Esophagus muscularis mucosa (tissue), 4 donors: ENCODE measurements around the gene GNPAT. TPM values are rescaled to one million over a fixed set of nuclear protein-coding genes. Genes with fewer than 3 reads are reported as not detected.
A peak's percentile ranks its signal among the peaks of the same experiment; 100 is the strongest.

ENCODE experiments used
- DNase-seq: peaks from one replicate; pipeline ENCODE4 v3.0.0-alpha.2; 2017; ENCODE audit errors: extremely low spot score
- H3K27ac ChIP-seq, 4 donors: fragments of 200-600 bp; sonication (generic); replicated peaks in 1 of 4; 1 replicate in 3 of 4; 2 replicates in 1 of 4; pipeline ENCODE4 v1.5.1; 2016 to 2019; ENCODE audit warnings: mild to moderate bottlenecking in 1 of 4
- H3K27me3 ChIP-seq, 4 donors: fragments of 200-600 bp; sonication (generic); one replicate each; pipeline versions ENCODE4 v1.5.1 to v1.6.0; 2016 to 2019
- H3K36me3 ChIP-seq, 4 donors: fragments of 200-600 bp; sonication (generic); one replicate each; pipeline ENCODE4 v1.5.1; 2016 to 2019
- H3K4me1 ChIP-seq, 4 donors: fragments of 200-600 bp; sonication (generic); one replicate each; pipeline ENCODE4 v1.5.1; 2016 to 2019
- H3K4me3 ChIP-seq, 4 donors: fragments of 200-600 bp; sonication (generic); 1 replicate in 2 of 4; 2 replicates in 2 of 4; pipeline ENCODE4 v1.5.1; 2016 to 2019; ENCODE audit warnings: mild to moderate bottlenecking in 4 of 4, moderate library complexity in 1 of 4
- H3K9me3 ChIP-seq, 4 donors: fragments of 200-600 bp; sonication (generic); 1 replicate in 3 of 4; 2 replicates in 1 of 4; pipeline ENCODE4 v1.5.1; 2016 to 2019
- CTCF ChIP-seq, 3 experiments: fragments of 200-600 bp in 2 of 3; fragments of 450-650 bp in 1 of 3; sonication (generic) in 2 of 3; IDR thresholded peaks; one replicate each; pipeline ENCODE4 v1.5.1; 2017 to 2019; ENCODE audit warnings: antibody characterized with exemption in 3 of 3, mild to moderate bottlenecking in 2 of 3, moderate library complexity in 1 of 3
- EP300 ChIP-seq: sonication (generic); formaldehyde crosslinking; IDR thresholded peaks from one replicate; pipeline ENCODE4 v1.6.1; 2017; ENCODE audit warnings: antibody characterized with exemption
- POLR2A ChIP-seq: fragments of 450-650 bp; IDR thresholded peaks from one replicate; pipeline ENCODE4 v1.6.1; 2017; ENCODE audit warnings: antibody characterized with exemption, moderate library complexity, mild to moderate bottlenecking, low read depth
- POLR2AphosphoS5 ChIP-seq, 2 donors: sonication (generic); formaldehyde crosslinking; IDR thresholded peaks; one replicate each; pipeline ENCODE4 v1.6.1; 2017; ENCODE audit warnings: antibody characterized with exemption in 2 of 2
- WGBS: methylation state at CpG from one replicate; pipeline ENCODE4 v1.1.5; 2018; 5-methylcytosine and 5-hydroxymethylcytosine counted together
- intact Hi-C: fragments of 100-400 bp; cut with DNase I; formaldehyde crosslinking; loops from one replicate; pipeline ENCODE4 v1.15.1; 2023
- total RNA-seq, 4 donors: library from RNA; depleted of rRNA; stranded (reverse); fragments of >200 nt; gene quantifications; one replicate each; pipeline versions ENCODE4 v1.1.0 to v1.2.1, GENCODE V29; 2016

The GNPAT gene
- total RNA-seq, 4 donors from 2014 or later, result 40.3 to 52.3 (median 47.2) TPM

DNA sequence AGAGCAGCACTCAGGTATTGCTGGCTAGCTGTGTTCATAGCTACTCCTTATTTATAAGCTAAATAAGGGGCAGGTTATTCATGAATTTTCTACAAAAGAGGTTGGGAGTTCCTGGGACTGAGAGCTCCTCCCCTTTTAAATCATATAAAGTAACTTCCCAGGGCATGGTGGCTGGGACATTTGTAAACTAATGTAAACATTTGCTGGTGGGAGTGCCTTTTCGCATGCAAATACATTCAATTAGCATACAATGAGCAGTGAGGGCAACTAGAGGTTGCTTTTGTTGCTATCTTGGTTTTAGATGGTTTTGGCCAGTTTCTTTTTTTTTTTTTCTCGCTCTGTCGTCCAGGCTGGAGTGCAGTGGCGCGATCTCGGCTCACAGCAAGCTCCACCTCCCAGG is 43.4 kb downstream of the GNPAT start:
- Histone ChIP-seq H3K27me3 (no peaks in the 10 kb centered on the region), H3K36me3 (no peaks in the 10 kb centered on the region), H3K9me3 (no peaks in the 10 kb centered on the region), H3K4me1 (no peaks in the 10 kb centered on the region), H3K4me3 (no peak overlapping the region), H3K27ac (no peak overlapping the region)
- intact Hi-C loops, result no loop called here
- no peak for DNase-seq
- 94% methylated on average over 6 of the region's 6 CpGs for WGBS
- TF ChIP-seq POLR2A, result no peak
- no peak for TF ChIP-seq CTCF (IDR thresholded peaks at IDR 0.05)
- no peak for TF ChIP-seq EP300
- TF ChIP-seq POLR2AphosphoS5 (IDR thresholded peaks at IDR 0.05), result no peak

GRCh38 chr1:231286603-231287002 is 45.6 kb downstream of the GNPAT start:
- H3K4me3 ChIP-seq, result no peak overlapping the region
- intact Hi-C loops, result no loop called here
- TF ChIP-seq CTCF (IDR thresholded peaks at IDR 0.05) (no peak), POLR2A (no peak), POLR2AphosphoS5 (IDR thresholded peaks at IDR 0.05) (no peak), EP300 (no peak)
- no peak overlapping the region for H3K27ac ChIP-seq
- DNase-seq, result no peak
- no peaks in the 10 kb centered on the region for H3K9me3 ChIP-seq
- no peaks in the 10 kb centered on the region for H3K36me3 ChIP-seq
- 97% methylated on average over 6 of the region's 6 CpGs for WGBS
- H3K27me3 ChIP-seq, result no peaks in the 10 kb centered on the region
- H3K4me1 ChIP-seq, result no peaks in the 10 kb centered on the region

DNA sequence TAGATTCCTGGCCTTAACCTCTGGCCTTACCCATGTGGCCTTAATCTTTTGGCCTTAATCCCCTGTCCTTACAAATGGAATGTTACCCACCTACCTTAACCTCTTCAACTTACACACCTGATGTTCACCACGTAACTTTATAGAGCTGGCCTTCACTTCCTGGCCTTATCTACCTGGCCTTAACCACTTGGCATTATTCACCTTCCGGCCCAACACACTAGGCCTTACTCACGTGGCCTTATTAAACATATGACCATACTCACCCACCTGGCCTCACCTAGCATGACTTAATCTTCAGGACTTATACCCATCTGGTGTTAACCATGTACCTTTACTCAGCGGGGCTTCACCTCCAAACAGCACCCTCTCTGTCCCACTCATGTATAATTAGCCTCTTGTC is 54.9 kb downstream of the GNPAT start:
- no peak for TF ChIP-seq EP300
- TF ChIP-seq POLR2AphosphoS5 (IDR thresholded peaks at IDR 0.05), result no peak
- no peak for TF ChIP-seq POLR2A
- TF ChIP-seq CTCF (IDR thresholded peaks at IDR 0.05), result no peak
- DNase-seq, result no peak
- no peaks in the 10 kb centered on the region for H3K36me3 ChIP-seq
- H3K27ac ChIP-seq, result no peak overlapping the region
- intact Hi-C loops, result no loop called here
- H3K9me3 ChIP-seq, result no peaks in the 10 kb centered on the region
- H3K27me3 ChIP-seq, result no peaks in the 10 kb centered on the region
- H3K4me1 ChIP-seq, result no peaks in the 10 kb centered on the region
- no peak overlapping the region for H3K4me3 ChIP-seq
- 95% methylated on average over 4 of the region's 4 CpGs for WGBS

- no peak for DNase-seq
- Histone ChIP-seq H3K4me1 (no peaks in the 10 kb centered on the region), H3K36me3 (no peaks in the 10 kb centered on the region), H3K27ac (no peak overlapping the region), H3K4me3 (no peak overlapping the region), H3K27me3 (no peaks in the 10 kb centered on the region), H3K9me3 (no peaks in the 10 kb centered on the region)
- WGBS, result 96% methylated on average over 3 of the region's 3 CpGs
- intact Hi-C loops, result no loop called here
- TF ChIP-seq POLR2AphosphoS5 (IDR thresholded peaks at IDR 0.05), result no peak
- no peak for TF ChIP-seq POLR2A
- no peak for TF ChIP-seq CTCF (IDR thresholded peaks at IDR 0.05)
- TF ChIP-seq EP300, result no peak
Observed at GRCh38 chr1:231301990-231302389, 61.0 kb downstream of the GNPAT start.

GRCh38 chr1:231310391-231310934 is 69.5 kb downstream of the GNPAT start:
- no peak for TF ChIP-seq POLR2AphosphoS5 (IDR thresholded peaks at IDR 0.05)
- TF ChIP-seq CTCF (IDR thresholded peaks at IDR 0.05), result no peak
- Histone ChIP-seq H3K9me3 (no peaks in the 10 kb centered on the region), H3K4me3 (no peak overlapping the region), H3K27ac (no peak overlapping the region), H3K4me1 (no peaks in the 10 kb centered on the region), H3K27me3 (no peaks in the 10 kb centered on the region), H3K36me3 (no peaks in the 10 kb centered on the region)
- peak; percentile 89 for DNase-seq
- intact Hi-C loops, result no loop called here
- WGBS, result 95% methylated on average over 10 of the region's 10 CpGs
